ENCODE data around the gene KCNAB1. TPM values are rescaled to one million over a fixed set of nuclear protein-coding genes. Genes with fewer than 3 reads are reported as not detected.
"Not testable (repeated sequence)": the region's sequence is repeated elsewhere in the genome, so short reads cannot be mapped to it uniquely, and the experiment has no call there.

Gene KCNAB1
- total RNA-seq, 1 experiment from 2014 or later: not detected

- H3K9ac ChIP-seq (ENCODE audit: low read length); RAD21 ChIA-PET (ENCODE audit: low non-redundant PET in 1 of 2, low total read pairs in 2 of 2, uncharacterized antibody in 2 of 2, unreplicated experiment in 2 of 2); DNase-seq (ENCODE audit: low read depth, low spot score); H3K9me2 ChIP-seq (ENCODE audit: insufficient read depth); H3K9me3 ChIP-seq (ENCODE audit: control insufficient read depth in 1 of 2, insufficient read depth in 1 of 2, low read depth in 1 of 2, low read length in 2 of 2); H2AFZ ChIP-seq (ENCODE audit: low read depth, low read length, poor library complexity, severe bottlenecking); H3K4me1 ChIP-seq (ENCODE audit: control insufficient read depth in 1 of 2, insufficient read depth in 2 of 2, low read length in 2 of 2); H3K27ac ChIP-seq (ENCODE audit: low read depth, low read length); H3K36me3 ChIP-seq (ENCODE audit: control insufficient read depth in 1 of 2, insufficient read depth in 2 of 2, low read length in 2 of 2); POLR2A ChIA-PET; H3K79me2 ChIP-seq (ENCODE audit: insufficient read depth, low read length); H4K20me1 ChIP-seq (ENCODE audit: insufficient read depth); ATAC-seq; H3K27me3 ChIP-seq (ENCODE audit: insufficient read depth, low read length); CTCF ChIA-PET; BruUV-seq (replicated peaks); H3K4me3 ChIP-seq (replicated peaks in 1 of 2; ENCODE audit: low read depth in 1 of 2, low read length in 2 of 2); intact Hi-C loops (cut with micrococcal nuclease); H3K4me2 ChIP-seq (ENCODE audit: low read length): not testable (repeated sequence)
Measured at GRCh38 chr3:156197152-156197551, 76.8 kb downstream of the KCNAB1 start.

DNA sequence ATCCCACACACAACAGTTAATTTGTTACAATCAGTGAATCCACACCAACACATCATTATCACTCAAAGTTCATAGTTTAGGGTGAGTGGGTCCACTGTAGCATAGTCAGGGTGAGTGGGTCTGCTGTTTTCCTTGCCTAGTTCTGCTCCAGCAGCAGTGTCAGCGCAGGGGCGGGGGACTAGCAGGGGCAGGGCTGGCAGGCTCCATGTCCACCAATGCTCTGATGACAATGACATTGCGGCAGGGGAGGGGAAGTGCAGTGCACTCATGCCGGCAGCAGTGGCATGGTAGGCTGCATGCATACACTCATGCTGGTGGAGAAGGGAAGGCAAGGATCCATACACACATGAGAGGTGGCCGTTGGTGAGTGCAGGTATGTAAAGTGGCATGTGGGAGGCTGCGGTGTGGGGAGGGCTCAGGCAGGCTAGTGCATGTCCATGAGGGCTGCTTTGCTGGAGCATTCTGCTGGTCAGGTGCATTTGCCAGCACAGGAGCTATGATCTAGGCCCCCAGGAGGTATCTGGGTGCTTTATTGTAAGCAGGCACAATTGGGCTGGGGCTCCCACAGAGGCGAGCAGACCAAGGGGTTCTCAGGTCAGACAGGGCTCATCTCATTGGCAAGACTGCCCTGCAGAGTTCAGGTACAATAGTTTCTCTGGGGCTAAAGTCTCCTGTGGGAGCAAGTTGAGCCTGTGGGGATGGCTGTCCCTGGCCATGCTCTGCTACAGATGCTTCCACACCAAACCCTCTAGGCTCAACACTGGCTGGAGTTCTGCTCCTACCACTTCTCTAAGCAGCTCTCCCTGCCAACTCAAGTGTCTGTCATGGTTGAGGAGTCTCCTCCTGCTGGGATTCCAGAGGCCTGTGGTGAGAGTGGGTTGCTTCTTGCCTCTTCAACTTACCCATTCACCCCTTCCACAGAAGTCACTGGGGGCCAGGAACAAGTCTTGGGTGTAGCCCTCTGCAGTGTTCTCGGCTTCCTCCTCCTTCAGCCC is 81.3 kb downstream of the KCNAB1 start:
- no TSS peak for BruUV-seq (replicated peaks)
- Histone ChIP-seq H3K36me3 (ENCODE audit: control insufficient read depth in 1 of 2, insufficient read depth in 2 of 2, low read length in 2 of 2) (no peaks in the 10 kb centered on the region), H3K9me2 (ENCODE audit: insufficient read depth) (no peaks in the 10 kb centered on the region), H3K27me3 (ENCODE audit: insufficient read depth, low read length) (no peaks in the 10 kb centered on the region), H3K27ac (ENCODE audit: low read depth, low read length) (no peak overlapping the region), H3K9ac (ENCODE audit: low read length) (no peak overlapping the region), H2AFZ (ENCODE audit: low read depth, low read length, poor library complexity, severe bottlenecking) (no peak overlapping the region), H3K4me2 (ENCODE audit: low read length) (no peak overlapping the region), H3K79me2 (ENCODE audit: insufficient read depth, low read length) (no peaks in the 10 kb centered on the region), H3K9me3 (ENCODE audit: control insufficient read depth in 1 of 2, insufficient read depth in 1 of 2, low read depth in 1 of 2, low read length in 2 of 2) (no peaks in the 10 kb centered on the region), H3K4me3 (replicated peaks in 1 of 2; ENCODE audit: low read depth in 1 of 2, low read length in 2 of 2) (no peak overlapping the region), H3K4me1 (ENCODE audit: control insufficient read depth in 1 of 2, insufficient read depth in 2 of 2, low read length in 2 of 2) (no peaks in the 10 kb centered on the region), H4K20me1 (ENCODE audit: insufficient read depth) (no peaks in the 10 kb centered on the region)
- ATAC-seq (no peak), DNase-seq (ENCODE audit: low read depth, low spot score) (no peak)
- intact Hi-C loops (cut with micrococcal nuclease): no loop called here
- ChIA-PET POLR2A (no interaction called here), RAD21 (ENCODE audit: low non-redundant PET in 1 of 2, low total read pairs in 2 of 2, uncharacterized antibody in 2 of 2, unreplicated experiment in 2 of 2) (no interaction called here), CTCF (no interaction called here)
- TF ChIP-seq SIN3A (IDR thresholded peaks at IDR 0.05; ENCODE audit: low read depth): no peak
- TF ChIP-seq ELF1 (IDR thresholded peaks at IDR 0.05; ENCODE audit: borderline replicate concordance, low read depth): no peak
- TF ChIP-seq SRF (IDR thresholded peaks at IDR 0.05; ENCODE audit: low read depth): no peak
- TF ChIP-seq CBX3 (IDR thresholded peaks at IDR 0.05; ENCODE audit: low read depth): no peak
- TF ChIP-seq, protein P1, sequence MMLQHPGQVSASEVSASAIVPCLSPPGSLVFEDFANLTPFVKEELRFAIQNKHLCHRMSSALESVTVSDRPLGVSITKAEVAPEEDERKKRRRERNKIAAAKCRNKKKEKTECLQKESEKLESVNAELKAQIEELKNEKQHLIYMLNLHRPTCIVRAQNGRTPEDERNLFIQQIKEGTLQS (IDR thresholded peaks at IDR 0.05): no peak

Data from HCT116 (cell line).